PC-9 (cell line): Measurements from ENCODE around the gene PPIL4. TPM values are rescaled to one million over a fixed set of nuclear protein-coding genes. Genes with fewer than 3 reads are reported as not detected.

Experiments
- BruUV-seq: library from RNA; stranded (reverse); fragments of 400-500 nt; replicated peaks from 2 replicates; lab custom pipeline; 2021; lab: Mats Ljungman, UMichigan
- CTCF ChIA-PET: fragments of 300-600 bp; sonication (Branson Sonifier 250); formaldehyde crosslinking; loops from one replicate; lab custom pipeline; 2022; ENCODE audit warnings: antibody characterized with exemption; lab: Charles Lee
- POLR2A ChIA-PET: fragments of 300-600 bp; sonication (Branson Sonifier 250); formaldehyde crosslinking; loops from one replicate; lab custom pipeline; 2022; ENCODE audit warnings: antibody characterized with exemption; ENCODE audit not compliant: unreplicated experiment; lab: Charles Lee
- DNase-seq, 2 experiments: peaks; one replicate each; pipeline versions ENCODE4 v3.0.0 to v3.0.0-alpha.2; 2015 to 2022; ENCODE audit warnings: mixed read lengths in 1 of 2
- H2AFZ ChIP-seq: fragments of 200-600 bp; sonication (generic); 2 replicates; pipeline ENCODE4 v1.8.1; 2017; ENCODE audit warnings: antibody characterized with exemption
- H3F3A ChIP-seq: fragments of 200-600 bp; sonication (generic); 2 replicates; pipeline ENCODE4 v1.8.1; 2017; ENCODE audit warnings: antibody characterized with exemption, mild to moderate bottlenecking, low read depth; ENCODE audit not compliant: insufficient read depth
- H3K27ac ChIP-seq: fragments of 200-600 bp; sonication (generic); 2 replicates; pipeline ENCODE4 v1.6.1; 2016; ENCODE audit warnings: mixed run types
- H3K27me3 ChIP-seq: fragments of 200-600 bp; sonication (generic); 2 replicates; pipeline ENCODE4 v1.6.1; 2016; ENCODE audit warnings: low read depth, mixed run types; ENCODE audit not compliant: insufficient read depth
- H3K36me3 ChIP-seq: fragments of 200-600 bp; sonication (generic); 2 replicates; pipeline ENCODE4 v1.6.1; 2016; ENCODE audit warnings: low read depth, mixed run types
- H3K4me1 ChIP-seq: fragments of 200-600 bp; sonication (generic); replicated peaks from 2 replicates; pipeline ENCODE4 v1.6.1; 2016; ENCODE audit warnings: mixed run types; ENCODE audit not compliant: insufficient read depth
- H3K4me2 ChIP-seq: fragments of 200-600 bp; sonication (generic); 2 replicates; pipeline ENCODE4 v1.6.1; 2017; ENCODE audit warnings: mixed run types
- H3K4me3 ChIP-seq: fragments of 200-600 bp; sonication (generic); 2 replicates; pipeline ENCODE4 v1.6.1; 2016; ENCODE audit warnings: mixed run types
- H3K79me2 ChIP-seq: fragments of 200-600 bp; sonication (generic); 2 replicates; pipeline ENCODE4 v1.6.1; 2017; ENCODE audit warnings: low read depth, mixed run types
- H3K9me2 ChIP-seq: fragments of 200-600 bp; sonication (generic); 2 replicates; pipeline ENCODE4 v1.8.1; 2017; ENCODE audit warnings: mild to moderate bottlenecking; ENCODE audit not compliant: insufficient read depth
- H3K9me3 ChIP-seq: fragments of 200-600 bp; sonication (generic); 2 replicates; pipeline ENCODE4 v1.8.1; 2016; ENCODE audit warnings: low read depth; ENCODE audit not compliant: insufficient read depth
- H4K20me1 ChIP-seq: fragments of 200-600 bp; sonication (generic); 2 replicates; pipeline ENCODE4 v1.8.1; 2017; ENCODE audit not compliant: insufficient read depth
- EZH2 ChIP-seq: fragments of 200-600 bp; sonication (generic); IDR thresholded peaks from 2 replicates; pipeline ENCODE4 v1.8.0; 2017; ENCODE audit warnings: antibody characterized with exemption, low read depth
- intact Hi-C: fragments of 100-400 bp; cut with micrococcal nuclease; formaldehyde crosslinking; loops from one replicate; pipeline ENCODE4 v1.10.0; 2022; ENCODE audit not compliant: unreplicated experiment
- total RNA-seq: library from RNA; stranded (reverse); gene quantifications from 2 replicates; pipeline ENCODE4 v1.2.3, GENCODE V29; 2021
- TF ChIP-seq, protein P1 (sequence below): fragments of 200-600 bp; sonication (generic); conservative IDR thresholded peaks from 2 replicates; pipeline ENCODE4 v1.6.1; 2017; ENCODE audit warnings: mixed run types, antibody characterized with exemption, mild to moderate bottlenecking, moderate library complexity

Gene PPIL4
- total RNA-seq, 1 experiment from 2014 or later = 13.5 TPM

DNA sequence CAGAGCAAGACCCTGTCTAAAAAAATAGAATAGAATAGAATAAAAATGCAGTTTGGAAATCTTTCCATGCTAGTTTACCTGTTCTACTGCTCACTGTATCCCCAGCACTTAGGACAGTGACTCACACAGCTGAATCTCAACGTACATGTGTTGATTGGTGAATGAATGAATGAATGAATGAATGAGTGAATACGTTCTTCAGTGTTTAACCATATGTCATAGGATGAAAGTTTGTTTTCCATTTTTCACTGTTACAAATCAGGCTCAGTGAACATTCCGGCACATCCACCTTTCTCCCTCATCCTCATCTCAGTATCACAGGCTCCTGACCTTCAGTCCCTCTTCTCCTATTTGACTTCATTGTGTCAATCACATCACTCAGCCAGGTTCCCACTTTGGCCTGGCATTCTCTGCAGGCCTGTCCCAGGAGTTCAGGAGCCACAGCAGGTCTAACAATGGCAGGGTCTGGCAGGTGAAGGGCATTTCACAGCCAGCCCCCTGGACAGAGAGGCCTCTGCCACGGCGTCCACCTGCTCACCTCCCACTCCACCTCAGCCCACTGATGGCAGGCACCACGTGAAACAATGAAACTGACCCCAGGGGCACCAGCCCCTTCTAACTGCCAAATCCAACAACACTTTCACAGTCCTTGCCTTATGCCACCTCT, 68.9 kb downstream of the PPIL4 start:
- intact Hi-C loops = no loop called here
- CTCF ChIA-PET = no interaction called here
- POLR2A ChIA-PET = no interaction called here

GRCh38 chr6:149474108-149474935, 71.5 kb downstream of the PPIL4 start:
- no peaks in the 10 kb centered on the region for H3K27me3 ChIP-seq
- DNase-seq = no peak
- no peaks in the 10 kb centered on the region for H3K9me3 ChIP-seq
- H3K36me3 ChIP-seq = no peaks in the 10 kb centered on the region
- no peak overlapping the region for H3K4me3 ChIP-seq
- no peak overlapping the region for H3K27ac ChIP-seq
- no peaks in the 10 kb centered on the region for H3K4me1 ChIP-seq
- H3K79me2 ChIP-seq = no peaks in the 10 kb centered on the region
- H3F3A ChIP-seq = no peaks in the 10 kb centered on the region
- ChIA-PET POLR2A (no interaction called here), CTCF (interaction anchor here (0.6 kb wide), 1 partner anchor 36 kb away, joined by 3 read pairs; no protein-coding TSS in a partner anchor)
- TF ChIP-seq, protein P1, sequence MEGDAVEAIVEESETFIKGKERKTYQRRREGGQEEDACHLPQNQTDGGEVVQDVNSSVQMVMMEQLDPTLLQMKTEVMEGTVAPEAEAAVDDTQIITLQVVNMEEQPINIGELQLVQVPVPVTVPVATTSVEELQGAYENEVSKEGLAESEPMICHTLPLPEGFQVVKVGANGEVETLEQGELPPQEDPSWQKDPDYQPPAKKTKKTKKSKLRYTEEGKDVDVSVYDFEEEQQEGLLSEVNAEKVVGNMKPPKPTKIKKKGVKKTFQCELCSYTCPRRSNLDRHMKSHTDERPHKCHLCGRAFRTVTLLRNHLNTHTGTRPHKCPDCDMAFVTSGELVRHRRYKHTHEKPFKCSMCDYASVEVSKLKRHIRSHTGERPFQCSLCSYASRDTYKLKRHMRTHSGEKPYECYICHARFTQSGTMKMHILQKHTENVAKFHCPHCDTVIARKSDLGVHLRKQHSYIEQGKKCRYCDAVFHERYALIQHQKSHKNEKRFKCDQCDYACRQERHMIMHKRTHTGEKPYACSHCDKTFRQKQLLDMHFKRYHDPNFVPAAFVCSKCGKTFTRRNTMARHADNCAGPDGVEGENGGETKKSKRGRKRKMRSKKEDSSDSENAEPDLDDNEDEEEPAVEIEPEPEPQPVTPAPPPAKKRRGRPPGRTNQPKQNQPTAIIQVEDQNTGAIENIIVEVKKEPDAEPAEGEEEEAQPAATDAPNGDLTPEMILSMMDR = no peak
- no peak for TF ChIP-seq EZH2
- intact Hi-C loops = no loop called here
- no peaks in the 10 kb centered on the region for H3K9me2 ChIP-seq
- no peaks in the 10 kb centered on the region for H4K20me1 ChIP-seq
- no peak overlapping the region for H3K4me2 ChIP-seq
- no TSS peak for BruUV-seq
- H2AFZ ChIP-seq = no peak overlapping the region

More for the DNA sequence above, 68.9 kb downstream of the PPIL4 start:
- H3K27me3 ChIP-seq = no peaks in the 10 kb centered on the region
- DNase-seq = no peak
- no TSS peak for BruUV-seq
- no peaks in the 10 kb centered on the region for H3K4me1 ChIP-seq
- H3K79me2 ChIP-seq = no peaks in the 10 kb centered on the region
- no peaks in the 10 kb centered on the region for H3K9me2 ChIP-seq
- TF ChIP-seq, protein P1 = no peak
- no peak for TF ChIP-seq EZH2
- no peak overlapping the region for H2AFZ ChIP-seq
- no peak overlapping the region for H3K4me3 ChIP-seq
- H3K36me3 ChIP-seq = no peaks in the 10 kb centered on the region
- no peaks in the 10 kb centered on the region for H4K20me1 ChIP-seq
- H3K27ac ChIP-seq = no peak overlapping the region
- H3F3A ChIP-seq = no peaks in the 10 kb centered on the region
- H3K4me2 ChIP-seq = no peak overlapping the region
- no peaks in the 10 kb centered on the region for H3K9me3 ChIP-seq

GRCh38 chr6:149473080-149474052, 72.5 kb downstream of the PPIL4 start:
- Histone ChIP-seq H3K9me2 (no peaks in the 10 kb centered on the region), H3K36me3 (no peaks in the 10 kb centered on the region), H3K9me3 (no peaks in the 10 kb centered on the region), H3K79me2 (no peaks in the 10 kb centered on the region), H2AFZ (no peak overlapping the region), H3F3A (no peaks in the 10 kb centered on the region), H3K4me1 (no peaks in the 10 kb centered on the region), H3K4me2 (0 out of 2 replicates have a peak overlapping the region, but pooled peaks have one; percentile 7), H3K4me3 (no peak overlapping the region), H3K27ac (no peak overlapping the region), H4K20me1 (no peaks in the 10 kb centered on the region), H3K27me3 (no peaks in the 10 kb centered on the region)
- DNase-seq = peak; percentile 39 to 43
- CTCF ChIA-PET = interaction anchor here (0.6 kb wide), 1 partner anchor 35 kb away, joined by 3 read pairs; no protein-coding TSS in a partner anchor
- POLR2A ChIA-PET = interaction anchor here (0.5 to 0.6 kb wide), 2 partner anchors 93 to 429 kb away, joined by 3 to 8 read pairs; partner anchors contain the start of gene GINM1
- no TSS peak for BruUV-seq
- no peak for TF ChIP-seq EZH2
- TF ChIP-seq, protein P1 = no peak
- intact Hi-C loops = no loop called here
